ENCODE data around the gene GANAB. TPM values are rescaled to one million over a fixed set of nuclear protein-coding genes. Genes with fewer than 3 reads are reported as not detected.
"Not testable (repeated sequence)": the region's sequence is repeated elsewhere in the genome, so short reads cannot be mapped to it uniquely, and the experiment has no call there.

Gene GANAB
- 10 to 100 TPM; 71.8 to 78.0 TPM for total RNA-seq

GRCh38 chr11:62645946-62646824 lies at the start of gene GANAB:
GANAB (minus strand) TSS chr11:62646613; CDS start chr11:62646599, 14 bp downstream.
- H3K4me3 ChIP-seq: peak within 1 kb of the TSS; percentile 78 to 81
- DNase-seq (ENCODE audit: low spot score): peak; percentile 99
- H3K27me3 ChIP-seq: no peaks in the 10 kb centered on the region
- peaks cover 30% of the 10 kb centered on the region for H3K36me3 ChIP-seq
- H3K27ac ChIP-seq: peak within 1 kb of the TSS; percentile 85 to 86
- peak in 1 of 2 donors; percentile 19 for TF ChIP-seq CTCF (IDR thresholded peaks at IDR 0.05)
- peaks cover 0 to 27% of the 10 kb centered on the region in 2 donors for H3K4me1 ChIP-seq
- no peaks in the 10 kb centered on the region for H3K9me3 ChIP-seq

GRCh38 chr11:62694455-62695167 lies 48.2 kb upstream of the GANAB start:
- Histone ChIP-seq H3K4me1 (peaks cover 0 to 14% of the 10 kb centered on the region in 2 donors), H3K27me3 (no peaks in the 10 kb centered on the region), H3K4me3 (no peak overlapping the region), H3K36me3 (peaks cover 31% of the 10 kb centered on the region), H3K27ac (no peak overlapping the region), H3K9me3 (no peaks in the 10 kb centered on the region)
- peak; percentile 89 for DNase-seq (ENCODE audit: low spot score)
- peak; percentile 72 to 83 for TF ChIP-seq CTCF (IDR thresholded peaks at IDR 0.05)

- not testable (repeated sequence) for H3K4me3 ChIP-seq; H3K27me3 ChIP-seq; DNase-seq (ENCODE audit: low spot score); H3K9me3 ChIP-seq; H3K27ac ChIP-seq
- Histone ChIP-seq H3K36me3 (peaks cover 31% of the 10 kb centered on the region), H3K4me1 (peaks cover 0 to 22% of the 10 kb centered on the region in 2 donors)
Measured at GRCh38 chr11:62693624-62694023, 47.2 kb upstream of the GANAB start.

GRCh38 chr11:62689421-62690183 lies 43.2 kb upstream of the GANAB start, which contains the start of gene LRRN4CL:
LRRN4CL (minus strand) TSS chr11:62689530; CDS start chr11:62688508, 1,022 bp downstream.
- peak; percentile 93 for DNase-seq (ENCODE audit: low spot score)
- H3K27ac ChIP-seq: peak within 1 kb of the TSS; percentile 48 to 55
- no peak for TF ChIP-seq CTCF (IDR thresholded peaks at IDR 0.05)
- H3K27me3 ChIP-seq: no peaks in the 10 kb centered on the region
- H3K36me3 ChIP-seq: peaks cover 31% of the 10 kb centered on the region
- peak within 1 kb of the TSS; percentile 13 to 37 for H3K4me3 ChIP-seq
- H3K4me1 ChIP-seq: peaks cover 0 to 28% of the 10 kb centered on the region in 2 donors
- H3K9me3 ChIP-seq: no peaks in the 10 kb centered on the region

- Histone ChIP-seq H3K36me3 (peaks cover 31% of the 10 kb centered on the region), H3K4me3 (peak overlapping the region in 1 of 2 donors; percentile 37), H3K4me1 (peaks cover 0 to 25% of the 10 kb centered on the region in 2 donors), H3K27ac (peak overlapping the region in 1 of 2 donors; percentile 55), H3K9me3 (no peaks in the 10 kb centered on the region), H3K27me3 (no peaks in the 10 kb centered on the region)
- no peak for DNase-seq (ENCODE audit: low spot score)
- no peak for TF ChIP-seq CTCF (IDR thresholded peaks at IDR 0.05)
Measured at GRCh38 chr11:62688491-62688890, 42.1 kb upstream of the GANAB start.
